Fibroblast of lung (primary cell): ENCODE data around the gene FAM25A. TPM values are rescaled to one million over a fixed set of nuclear protein-coding genes. Genes with fewer than 3 reads are reported as not detected.
"Not testable (repeated sequence)": the region's sequence is repeated elsewhere in the genome, so short reads cannot be mapped to it uniquely, and the experiment has no call there.

ENCODE experiments used
- DNase-seq, 2 donors: peaks; one replicate each; pipeline versions ENCODE4 v3.0.0 to v3.0.0-alpha.2; 2010; ENCODE audit warnings: low read depth in 2 of 2
- H2AFZ ChIP-seq: 2 replicates; pipeline ENCODE4 v1.5.1; 2012; ENCODE audit warnings: low read length, control low read depth, inconsistent platforms
- H3K27ac ChIP-seq: 2 replicates; pipeline ENCODE4 v1.5.1; 2011; ENCODE audit warnings: low read length, control low read depth; ENCODE audit not compliant: insufficient read depth
- H3K27me3 ChIP-seq: 2 replicates; pipeline ENCODE4 v1.5.1; 2011; ENCODE audit warnings: mild to moderate bottlenecking, low read length; ENCODE audit not compliant: control insufficient read depth, insufficient read depth
- H3K36me3 ChIP-seq: 2 replicates; pipeline ENCODE4 v1.5.1; 2011; ENCODE audit warnings: low read length; ENCODE audit not compliant: control insufficient read depth, insufficient read depth
- H3K4me1 ChIP-seq: 2 replicates; pipeline ENCODE4 v1.5.1; 2011; ENCODE audit warnings: low read length; ENCODE audit not compliant: control insufficient read depth, insufficient read depth; ENCODE audit errors: extremely low read depth
- H3K4me2 ChIP-seq: 2 replicates; pipeline ENCODE4 v1.5.1; 2011; ENCODE audit warnings: low read length, control low read depth; ENCODE audit not compliant: insufficient read depth; ENCODE audit errors: extremely low read depth
- H3K4me3 ChIP-seq, 4 experiments: fragments of 200-600 bp in 1 of 4; sonication (generic) in 1 of 4; replicated peaks in 1 of 4; 2 replicates each; pipeline ENCODE4 v1.5.1; 2011 to 2016; ENCODE audit warnings: low read length in 4 of 4, low read depth in 3 of 4, mild to moderate bottlenecking in 3 of 4, control low read depth in 2 of 4, inconsistent platforms in 1 of 4, mixed read lengths in 1 of 4; ENCODE audit not compliant: insufficient read depth in 1 of 4; ENCODE audit errors: control extremely low read depth in 1 of 4
- H3K79me2 ChIP-seq: 2 replicates; pipeline ENCODE4 v1.5.1; 2012; ENCODE audit warnings: mild to moderate bottlenecking, low read length, inconsistent platforms; ENCODE audit not compliant: control insufficient read depth, insufficient read depth
- H3K9ac ChIP-seq: 2 replicates; pipeline ENCODE4 v1.5.1; 2011; ENCODE audit warnings: mild to moderate bottlenecking, low read length, control low read depth; ENCODE audit not compliant: insufficient read depth
- H3K9me3 ChIP-seq: 2 replicates; pipeline ENCODE4 v1.5.1; 2012; ENCODE audit warnings: low read depth, low read length; ENCODE audit not compliant: control insufficient read depth, insufficient read depth
- H4K20me1 ChIP-seq: 2 replicates; pipeline ENCODE4 v1.5.1; 2011; ENCODE audit warnings: low read length; ENCODE audit not compliant: control insufficient read depth, insufficient read depth; ENCODE audit errors: extremely low read depth
- EZH2 ChIP-seq: IDR thresholded peaks from 2 replicates; pipeline ENCODE4 v1.5.1; 2012; ENCODE audit warnings: low read length, control low read depth, mild to moderate bottlenecking; ENCODE audit errors: missing control alignments
- polyA minus RNA-seq: library from RNA; depleted of rRNA, polyadenylated mRNA; stranded (reverse); fragments of >200 nt; gene quantifications from 2 replicates; pipeline ENCODE4 v1.2.3, GENCODE V29; 2011; ENCODE audit warnings: low replicate concordance
- polyA plus RNA-seq, 2 donors: library from polyadenylated mRNA; depleted of rRNA in 1 of 2; stranded (reverse) in 1 of 2; unstranded in 1 of 2; fragments of >200 nt; gene quantifications; 2 replicates each; pipeline ENCODE4 v1.2.1, GENCODE V29; 2011 to 2012; ENCODE audit warnings: missing spikeins in 1 of 2
- total RNA-seq: library from RNA; depleted of rRNA; stranded (reverse); fragments of >200 nt; gene quantifications from 2 replicates; pipeline ENCODE4 v1.2.1, GENCODE V29; 2014
- TF ChIP-seq, protein P1 (sequence below), 2 donors: IDR thresholded peaks in 1 of 2; conservative IDR thresholded peaks in 1 of 2; 1 replicate in 1 of 2; 2 replicates in 1 of 2; pipeline ENCODE4 v1.5.1; 2011 to 2012; ENCODE audit warnings: low read length in 2 of 2, control low read depth in 1 of 2, inconsistent platforms in 1 of 2, low read depth in 1 of 2, mild to moderate bottlenecking in 1 of 2

Gene FAM25A
- total RNA-seq (not detected in 2 replicates), polyA plus RNA-seq (not detected in 2 replicates), polyA minus RNA-seq (not detected in 2 replicates)
- polyA plus RNA-seq (2012), result not detected in 2 replicates

DNA sequence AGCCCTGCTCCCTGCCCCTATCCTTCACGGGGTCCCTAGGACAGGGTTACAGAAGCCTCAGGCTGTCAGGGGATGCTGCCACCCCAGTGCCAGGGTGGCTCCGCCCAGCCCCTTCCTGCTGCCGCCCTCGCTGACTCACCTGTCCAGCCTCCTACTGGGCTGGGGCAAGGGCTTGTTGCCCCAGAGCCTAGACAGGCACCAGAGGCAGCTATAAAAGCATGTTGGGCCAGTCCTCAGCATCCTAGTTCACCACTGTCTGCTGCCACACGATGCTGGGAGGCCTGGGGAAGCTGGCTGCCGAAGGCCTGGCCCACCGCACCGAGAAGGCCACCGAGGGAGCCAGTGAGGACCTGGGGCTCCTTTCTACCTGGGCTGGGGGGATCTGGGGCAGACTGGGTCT lies at the start of gene FAM25A:
Gene FAM25A (plus strand): TSS at position 239 of the 400 bp plus-strand sequence. CDS start 31 bp downstream, at position 270.
- not testable (repeated sequence) for DNase-seq, H3K79me2 ChIP-seq, H3K4me3 ChIP-seq, H4K20me1 ChIP-seq, H3K9ac ChIP-seq, H3K27me3 ChIP-seq, H3K36me3 ChIP-seq, H3K4me1 ChIP-seq, H3K4me2 ChIP-seq, H3K27ac ChIP-seq, H3K9me3 ChIP-seq, H2AFZ ChIP-seq

DNA sequence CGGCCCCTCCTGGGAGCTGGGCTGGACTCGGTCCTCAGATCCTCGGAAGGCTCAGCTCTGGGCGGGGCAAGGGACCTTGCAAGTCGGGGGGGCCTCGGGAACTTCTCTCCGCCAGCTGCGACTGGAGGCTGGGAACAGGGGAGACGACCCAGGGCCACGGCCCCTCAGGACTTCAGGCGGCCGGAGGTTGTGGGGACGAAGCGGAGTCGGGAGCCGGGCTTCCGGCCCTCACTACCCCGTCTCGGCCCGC lies 49.2 kb upstream of the FAM25A start:
- H3K27me3 ChIP-seq, result no peaks in the 10 kb centered on the region
- H3K9me3 ChIP-seq, result no peaks in the 10 kb centered on the region
- H3K4me2 ChIP-seq, result peak overlapping the region; percentile 68
- TF ChIP-seq EZH2, result no peak
- TF ChIP-seq, protein P1, sequence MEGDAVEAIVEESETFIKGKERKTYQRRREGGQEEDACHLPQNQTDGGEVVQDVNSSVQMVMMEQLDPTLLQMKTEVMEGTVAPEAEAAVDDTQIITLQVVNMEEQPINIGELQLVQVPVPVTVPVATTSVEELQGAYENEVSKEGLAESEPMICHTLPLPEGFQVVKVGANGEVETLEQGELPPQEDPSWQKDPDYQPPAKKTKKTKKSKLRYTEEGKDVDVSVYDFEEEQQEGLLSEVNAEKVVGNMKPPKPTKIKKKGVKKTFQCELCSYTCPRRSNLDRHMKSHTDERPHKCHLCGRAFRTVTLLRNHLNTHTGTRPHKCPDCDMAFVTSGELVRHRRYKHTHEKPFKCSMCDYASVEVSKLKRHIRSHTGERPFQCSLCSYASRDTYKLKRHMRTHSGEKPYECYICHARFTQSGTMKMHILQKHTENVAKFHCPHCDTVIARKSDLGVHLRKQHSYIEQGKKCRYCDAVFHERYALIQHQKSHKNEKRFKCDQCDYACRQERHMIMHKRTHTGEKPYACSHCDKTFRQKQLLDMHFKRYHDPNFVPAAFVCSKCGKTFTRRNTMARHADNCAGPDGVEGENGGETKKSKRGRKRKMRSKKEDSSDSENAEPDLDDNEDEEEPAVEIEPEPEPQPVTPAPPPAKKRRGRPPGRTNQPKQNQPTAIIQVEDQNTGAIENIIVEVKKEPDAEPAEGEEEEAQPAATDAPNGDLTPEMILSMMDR (conservative IDR thresholded peaks at IDR 0.05 in 1 of 2, IDR thresholded peaks at IDR 0.05 in 1 of 2; ENCODE audit: low read depth in 1 of 2, low read length in 2 of 2), result no peak
- no peaks in the 10 kb centered on the region for H4K20me1 ChIP-seq
- peaks cover 35% of the 10 kb centered on the region for H3K4me1 ChIP-seq
- peak overlapping the region; percentile 99 for H3K27ac ChIP-seq
- no peak overlapping the region for H2AFZ ChIP-seq
- H3K79me2 ChIP-seq, result peaks cover 15% of the 10 kb centered on the region
- DNase-seq, result no peak
- H3K9ac ChIP-seq, result peak overlapping the region; percentile 97
- no peaks in the 10 kb centered on the region for H3K36me3 ChIP-seq
- H3K4me3 ChIP-seq, result peak overlapping the region; percentile 58 to 74 (median 68)

DNA sequence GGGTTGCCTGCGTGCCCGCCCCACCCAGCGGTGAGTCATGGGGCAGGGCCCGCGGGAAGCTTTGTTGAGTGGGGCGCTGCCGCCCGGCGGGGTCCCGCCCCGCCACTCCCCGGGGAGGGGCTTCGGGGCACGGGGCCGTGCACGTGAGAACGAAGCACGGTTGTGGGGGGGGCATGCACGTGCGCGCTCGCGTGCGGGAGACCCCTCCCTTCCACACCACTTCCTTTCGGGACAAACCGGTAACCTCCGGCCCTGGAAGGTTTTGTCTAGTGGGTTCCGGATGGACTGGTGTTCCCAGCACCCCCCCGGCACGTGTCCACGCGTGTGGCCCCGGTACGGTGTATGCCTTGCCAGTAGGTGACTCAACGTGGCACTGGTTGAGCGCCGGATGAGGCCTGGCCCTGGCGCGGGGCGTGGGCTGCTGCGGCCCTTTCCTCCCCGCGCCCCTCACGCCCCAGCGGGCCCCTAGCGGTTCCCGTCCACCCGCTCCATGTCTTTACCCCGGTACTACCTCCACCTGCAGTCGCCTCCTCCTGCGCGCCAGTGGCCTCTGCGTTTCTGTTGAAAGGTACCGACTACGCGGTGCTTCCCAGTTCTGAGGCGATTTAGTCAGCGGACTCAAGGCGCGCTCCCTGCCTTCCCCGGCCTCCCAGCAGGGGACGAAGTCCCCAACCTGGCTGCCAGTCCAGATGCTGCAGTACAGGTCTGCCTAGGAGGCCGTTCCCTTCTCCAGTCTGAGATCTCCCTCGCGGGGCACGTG lies 48.7 kb upstream of the FAM25A start:
- Histone ChIP-seq H3K27me3 (no peaks in the 10 kb centered on the region), H3K27ac (peak overlapping the region; percentile 99), H3K79me2 (peaks cover 15% of the 10 kb centered on the region), H3K4me1 (peaks cover 34% of the 10 kb centered on the region), H3K9ac (peak overlapping the region; percentile 97), H2AFZ (no peak overlapping the region), H3K9me3 (no peaks in the 10 kb centered on the region), H3K36me3 (no peaks in the 10 kb centered on the region), H3K4me3 (peak overlapping the region; percentile 19 to 74 (median 66)), H3K4me2 (peak overlapping the region; percentile 68), H4K20me1 (no peaks in the 10 kb centered on the region)
- DNase-seq, result peak; percentile 85 to 89
- TF ChIP-seq EZH2, result no peak
- TF ChIP-seq, protein P1 (conservative IDR thresholded peaks at IDR 0.05 in 1 of 2, IDR thresholded peaks at IDR 0.05 in 1 of 2; ENCODE audit: low read depth in 1 of 2, low read length in 2 of 2), result no peak
